ENCODE results near the gene ANKS6. TPM values are rescaled to one million over a fixed set of nuclear protein-coding genes. Genes with fewer than 3 reads are reported as not detected.

ANKS6 gene
- total and polyA plus RNA-seq, 4 donors, result 1.9 to 6.3 (median 2.9) TPM

DNA sequence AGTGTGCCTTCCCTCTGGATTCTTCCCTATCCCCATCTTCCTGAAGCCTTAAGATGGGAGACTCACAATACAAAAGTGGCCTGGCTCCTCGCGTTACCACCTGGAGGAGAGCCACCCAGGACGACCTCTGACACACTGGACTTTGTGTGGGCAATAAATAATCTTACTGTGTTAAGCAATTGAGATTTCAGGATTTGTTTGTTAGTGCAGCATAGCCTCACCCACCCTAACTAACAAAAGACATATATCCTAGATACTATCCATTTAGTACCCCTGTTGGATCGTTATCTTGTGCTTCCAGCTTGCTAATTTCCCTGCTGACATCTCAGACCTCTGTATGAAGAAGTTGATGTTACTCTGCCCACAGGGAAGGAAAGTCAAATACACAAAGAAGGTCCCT, 95.6 kb downstream of the ANKS6 start:
- Histone ChIP-seq H3K36me3 (ENCODE audit: control insufficient read depth in 4 of 4, insufficient read depth in 3 of 4, low read depth in 1 of 4, low read length in 3 of 4) (no peaks in the 10 kb centered on the region), H3K9ac (ENCODE audit: low read depth in 1 of 2, low read length in 2 of 2) (no peak overlapping the region), H3K4me1 (ENCODE audit: control insufficient read depth in 4 of 4, insufficient read depth in 4 of 4, low read length in 3 of 4) (no peaks in the 10 kb centered on the region), H3K4me3 (ENCODE audit: low read depth in 1 of 3, low read length in 3 of 3) (no peak overlapping the region), H3K27me3 (ENCODE audit: control insufficient read depth in 4 of 4, insufficient read depth in 4 of 4, low read length in 3 of 4) (peaks cover 0 to 14% (median 5%) of the 10 kb centered on the region in 4 donors), H3K27ac (ENCODE audit: low read depth in 1 of 2, low read length in 2 of 2) (no peak overlapping the region), H3K9me3 (ENCODE audit: control insufficient read depth in 4 of 4, low read length in 3 of 4) (peaks cover 2 to 7% (median 5%) of the 10 kb centered on the region in 4 donors)
- 48% methylated on average over 4 of the region's 4 CpGs for WGBS
- no peak for DNase-seq (ENCODE audit: low spot score)
- TF ChIP-seq FOXA1 (IDR thresholded peaks at IDR 0.05), result no peak
- no peak for TF ChIP-seq EGR1 (IDR thresholded peaks at IDR 0.05; ENCODE audit: low read depth in 2 of 2)
- TF ChIP-seq, protein P1, sequence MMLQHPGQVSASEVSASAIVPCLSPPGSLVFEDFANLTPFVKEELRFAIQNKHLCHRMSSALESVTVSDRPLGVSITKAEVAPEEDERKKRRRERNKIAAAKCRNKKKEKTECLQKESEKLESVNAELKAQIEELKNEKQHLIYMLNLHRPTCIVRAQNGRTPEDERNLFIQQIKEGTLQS (IDR thresholded peaks at IDR 0.05), result no peak
- no peak for TF ChIP-seq HNF4A (conservative IDR thresholded peaks at IDR 0.05)

GRCh38 chr9:98698856-98699255, 97.5 kb downstream of the ANKS6 start:
- peaks cover 2 to 7% (median 5%) of the 10 kb centered on the region in 4 donors for H3K9me3 ChIP-seq (ENCODE audit: control insufficient read depth in 4 of 4, low read length in 3 of 4)
- no peak for TF ChIP-seq RAD21 (IDR thresholded peaks at IDR 0.05)
- TF ChIP-seq HNF4A (conservative IDR thresholded peaks at IDR 0.05), result no peak
- no peak for TF ChIP-seq JUND (IDR thresholded peaks at IDR 0.05)
- TF ChIP-seq YY1 (IDR thresholded peaks at IDR 0.05), result no peak
- no peak for TF ChIP-seq HNF4G (IDR thresholded peaks at IDR 0.05)
- no peak for TF ChIP-seq FOXA1 (IDR thresholded peaks at IDR 0.05)
- TF ChIP-seq EGR1 (IDR thresholded peaks at IDR 0.05; ENCODE audit: low read depth in 2 of 2), result no peak
- no peak for TF ChIP-seq REST (IDR thresholded peaks at IDR 0.05)
- TF ChIP-seq, protein P2, sequence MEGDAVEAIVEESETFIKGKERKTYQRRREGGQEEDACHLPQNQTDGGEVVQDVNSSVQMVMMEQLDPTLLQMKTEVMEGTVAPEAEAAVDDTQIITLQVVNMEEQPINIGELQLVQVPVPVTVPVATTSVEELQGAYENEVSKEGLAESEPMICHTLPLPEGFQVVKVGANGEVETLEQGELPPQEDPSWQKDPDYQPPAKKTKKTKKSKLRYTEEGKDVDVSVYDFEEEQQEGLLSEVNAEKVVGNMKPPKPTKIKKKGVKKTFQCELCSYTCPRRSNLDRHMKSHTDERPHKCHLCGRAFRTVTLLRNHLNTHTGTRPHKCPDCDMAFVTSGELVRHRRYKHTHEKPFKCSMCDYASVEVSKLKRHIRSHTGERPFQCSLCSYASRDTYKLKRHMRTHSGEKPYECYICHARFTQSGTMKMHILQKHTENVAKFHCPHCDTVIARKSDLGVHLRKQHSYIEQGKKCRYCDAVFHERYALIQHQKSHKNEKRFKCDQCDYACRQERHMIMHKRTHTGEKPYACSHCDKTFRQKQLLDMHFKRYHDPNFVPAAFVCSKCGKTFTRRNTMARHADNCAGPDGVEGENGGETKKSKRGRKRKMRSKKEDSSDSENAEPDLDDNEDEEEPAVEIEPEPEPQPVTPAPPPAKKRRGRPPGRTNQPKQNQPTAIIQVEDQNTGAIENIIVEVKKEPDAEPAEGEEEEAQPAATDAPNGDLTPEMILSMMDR (IDR thresholded peaks at IDR 0.05; ENCODE audit: low read depth, low read length, missing input control), result no peak
- TF ChIP-seq, protein P1 (IDR thresholded peaks at IDR 0.05), result no peak
- no peak for TF ChIP-seq NR2F2 (IDR thresholded peaks at IDR 0.05)
- TF ChIP-seq TAF1 (conservative IDR thresholded peaks at IDR 0.05), result no peak
- DNase-seq (ENCODE audit: low spot score), result no peak
- no peak overlapping the region for H3K9ac ChIP-seq (ENCODE audit: low read depth in 1 of 2, low read length in 2 of 2)
- WGBS, result 79% methylated on average over 6 of the region's 6 CpGs
- H3K4me1 ChIP-seq (ENCODE audit: control insufficient read depth in 4 of 4, insufficient read depth in 4 of 4, low read length in 3 of 4), result no peaks in the 10 kb centered on the region
- H3K4me3 ChIP-seq (ENCODE audit: low read depth in 1 of 3, low read length in 3 of 3), result no peak overlapping the region
- H3K36me3 ChIP-seq (ENCODE audit: control insufficient read depth in 4 of 4, insufficient read depth in 3 of 4, low read depth in 1 of 4, low read length in 3 of 4), result no peaks in the 10 kb centered on the region
- no peak overlapping the region for H3K27ac ChIP-seq (ENCODE audit: low read depth in 1 of 2, low read length in 2 of 2)
- H3K27me3 ChIP-seq (ENCODE audit: control insufficient read depth in 4 of 4, insufficient read depth in 4 of 4, low read length in 3 of 4), result peaks cover 0 to 2% (median under 1%) of the 10 kb centered on the region in 4 donors

GRCh38 chr9:98694943-98695342, 101.4 kb downstream of the ANKS6 start:
- Histone ChIP-seq H3K9ac (ENCODE audit: low read depth in 1 of 2, low read length in 2 of 2) (no peak overlapping the region), H3K27ac (ENCODE audit: low read depth in 1 of 2, low read length in 2 of 2) (no peak overlapping the region), H3K4me1 (ENCODE audit: control insufficient read depth in 4 of 4, insufficient read depth in 4 of 4, low read length in 3 of 4) (no peaks in the 10 kb centered on the region), H3K27me3 (ENCODE audit: control insufficient read depth in 4 of 4, insufficient read depth in 4 of 4, low read length in 3 of 4) (no peaks in the 10 kb centered on the region), H3K9me3 (ENCODE audit: control insufficient read depth in 4 of 4, low read length in 3 of 4) (no peaks in the 10 kb centered on the region), H3K36me3 (ENCODE audit: control insufficient read depth in 4 of 4, insufficient read depth in 3 of 4, low read depth in 1 of 4, low read length in 3 of 4) (no peaks in the 10 kb centered on the region), H3K4me3 (ENCODE audit: low read depth in 1 of 3, low read length in 3 of 3) (no peak overlapping the region)
- no peak for DNase-seq (ENCODE audit: low spot score)
- 86% methylated on average over 2 of the region's 2 CpGs for WGBS
- TF ChIP-seq FOXA2 (IDR thresholded peaks at IDR 0.05), result no peak
- no peak for TF ChIP-seq FOXA1 (IDR thresholded peaks at IDR 0.05)
- TF ChIP-seq SP1 (IDR thresholded peaks at IDR 0.05), result no peak
- no peak for TF ChIP-seq EGR1 (IDR thresholded peaks at IDR 0.05; ENCODE audit: low read depth in 2 of 2)
- TF ChIP-seq JUND (IDR thresholded peaks at IDR 0.05), result no peak
- TF ChIP-seq TAF1 (conservative IDR thresholded peaks at IDR 0.05), result no peak
- TF ChIP-seq, protein P2 (IDR thresholded peaks at IDR 0.05; ENCODE audit: low read depth, low read length, missing input control), result no peak
- TF ChIP-seq, protein P1 (IDR thresholded peaks at IDR 0.05), result no peak
- TF ChIP-seq NR2F2 (IDR thresholded peaks at IDR 0.05), result no peak
- no peak for TF ChIP-seq GABPA (IDR thresholded peaks at IDR 0.05 in 1 of 2, conservative IDR thresholded peaks at IDR 0.05 in 1 of 2)
